Dermis blood vessel endothelial cell (primary cell): ENCODE measurements around the gene SDS. TPM values are rescaled to one million over a fixed set of nuclear protein-coding genes. Genes with fewer than 3 reads are reported as not detected.

ENCODE experiments used
- DNase-seq: peaks from one replicate; pipeline ENCODE4 v3.0.0; 2010
- total RNA-seq: library from RNA; depleted of rRNA; stranded (reverse); fragments of >200 nt; gene quantifications from 2 replicates; pipeline ENCODE4 v1.2.3, GENCODE V29; 2014

SDS gene
- total RNA-seq, 1 donor from 2014 or later, result not detected

- DNase-seq, result no peak
Observed at GRCh38 chr12:113398346-113399290, 5.1 kb downstream of the SDS start.

GRCh38 chr12:113397497-113398197 lies 6.0 kb downstream of the SDS start:
- DNase-seq, result no peak

- no peak for DNase-seq
Observed at GRCh38 chr12:113396828-113397496, 6.7 kb downstream of the SDS start.

GRCh38 chr12:113396200-113396599 lies 7.5 kb downstream of the SDS start:
- DNase-seq, result no peak

GRCh38 chr12:113395119-113395518 lies 8.6 kb downstream of the SDS start:
- DNase-seq, result no peak

GRCh38 chr12:113393749-113394148 lies 9.9 kb downstream of the SDS start:
- no peak for DNase-seq

GRCh38 chr12:113392988-113393579 lies 10.6 kb downstream of the SDS start:
- DNase-seq, result no peak

- no peak for DNase-seq
Observed at GRCh38 chr12:113392520-113392919, 11.2 kb downstream of the SDS start.

- no peak for DNase-seq
Observed at GRCh38 chr12:113391650-113392337, 11.9 kb downstream of the SDS start.

- DNase-seq, result no peak
Observed at GRCh38 chr12:113391145-113391544, 12.5 kb downstream of the SDS start.

GRCh38 chr12:113390064-113391043 lies 13.3 kb downstream of the SDS start:
- no peak for DNase-seq

- DNase-seq, result no peak
Observed at GRCh38 chr12:113388351-113388750, 15.3 kb downstream of the SDS start.

- no peak for DNase-seq
Observed at GRCh38 chr12:113387631-113388030, 16.1 kb downstream of the SDS start.

- no peak for DNase-seq
Observed at GRCh38 chr12:113386866-113387566, 16.7 kb downstream of the SDS start.

- DNase-seq, result no peak
Observed at GRCh38 chr12:113385282-113385882, 18.3 kb downstream of the SDS start.

GRCh38 chr12:113384778-113385177 lies 18.9 kb downstream of the SDS start:
- no peak for DNase-seq

GRCh38 chr12:113382206-113382605 lies 21.5 kb downstream of the SDS start:
- DNase-seq, result no peak

- DNase-seq, result no peak
Observed at GRCh38 chr12:113381220-113381619, 22.5 kb downstream of the SDS start.

GRCh38 chr12:113378291-113378690 lies 25.4 kb downstream of the SDS start:
- no peak for DNase-seq
